ENCODE measurements around the gene CDON. TPM values are rescaled to one million over a fixed set of nuclear protein-coding genes. Genes with fewer than 3 reads are reported as not detected.

Gene CDON
- total RNA-seq, 1 donor from 2014 or later, result 21.0 TPM

GRCh38 chr11:125999234-125999880 is 63.3 kb downstream of the CDON start:
- Mint-ChIP-seq H3K4me1 (ENCODE audit: low read depth, unreplicated experiment) (no peaks in the 10 kb centered on the region), H3K27me3 (ENCODE audit: unreplicated experiment) (no peaks in the 10 kb centered on the region), H3K4me3 (ENCODE audit: unreplicated experiment) (no peak overlapping the region), H3K36me3 (ENCODE audit: unreplicated experiment) (peaks cover 11% of the 10 kb centered on the region), H3K27ac (ENCODE audit: unreplicated experiment) (peak overlapping the region; percentile 13), H3K9me3 (ENCODE audit: unreplicated experiment) (no peaks in the 10 kb centered on the region)
- TF ChIP-seq CTCF (IDR thresholded peaks at IDR 0.05; ENCODE audit: partially characterized antibody, unreplicated experiment), result no peak
- DNase-seq, result no peak

- DNase-seq, result no peak
- peaks cover 11% of the 10 kb centered on the region for H3K36me3 Mint-ChIP-seq (ENCODE audit: unreplicated experiment)
- no peak overlapping the region for H3K4me3 Mint-ChIP-seq (ENCODE audit: unreplicated experiment)
- H3K9me3 Mint-ChIP-seq (ENCODE audit: unreplicated experiment), result no peaks in the 10 kb centered on the region
- no peaks in the 10 kb centered on the region for H3K27me3 Mint-ChIP-seq (ENCODE audit: unreplicated experiment)
- H3K4me1 Mint-ChIP-seq (ENCODE audit: low read depth, unreplicated experiment), result no peaks in the 10 kb centered on the region
- no peak overlapping the region for H3K27ac Mint-ChIP-seq (ENCODE audit: unreplicated experiment)
- no peak for TF ChIP-seq CTCF (IDR thresholded peaks at IDR 0.05; ENCODE audit: partially characterized antibody, unreplicated experiment)
Measured at GRCh38 chr11:125998267-125998666, 64.4 kb downstream of the CDON start.

- Mint-ChIP-seq H3K36me3 (ENCODE audit: unreplicated experiment) (peaks cover 3% of the 10 kb centered on the region), H3K27me3 (ENCODE audit: unreplicated experiment) (no peaks in the 10 kb centered on the region), H3K27ac (ENCODE audit: unreplicated experiment) (no peak overlapping the region), H3K9me3 (ENCODE audit: unreplicated experiment) (no peaks in the 10 kb centered on the region), H3K4me1 (ENCODE audit: low read depth, unreplicated experiment) (no peaks in the 10 kb centered on the region), H3K4me3 (ENCODE audit: unreplicated experiment) (no peak overlapping the region)
- DNase-seq, result no peak
- TF ChIP-seq CTCF (IDR thresholded peaks at IDR 0.05; ENCODE audit: partially characterized antibody, unreplicated experiment), result no peak
Measured at GRCh38 chr11:125995313-125995712, 67.4 kb downstream of the CDON start.

- no peaks in the 10 kb centered on the region for H3K9me3 Mint-ChIP-seq (ENCODE audit: unreplicated experiment)
- no peaks in the 10 kb centered on the region for H3K27me3 Mint-ChIP-seq (ENCODE audit: unreplicated experiment)
- H3K27ac Mint-ChIP-seq (ENCODE audit: unreplicated experiment), result no peak overlapping the region
- no peak for DNase-seq
- no peak overlapping the region for H3K4me3 Mint-ChIP-seq (ENCODE audit: unreplicated experiment)
- no peaks in the 10 kb centered on the region for H3K4me1 Mint-ChIP-seq (ENCODE audit: low read depth, unreplicated experiment)
- no peak for TF ChIP-seq CTCF (IDR thresholded peaks at IDR 0.05; ENCODE audit: partially characterized antibody, unreplicated experiment)
- H3K36me3 Mint-ChIP-seq (ENCODE audit: unreplicated experiment), result peaks cover 3% of the 10 kb centered on the region
Measured at GRCh38 chr11:125994509-125994908, 68.2 kb downstream of the CDON start.

GRCh38 chr11:125992893-125993292 is 69.8 kb downstream of the CDON start:
- no peaks in the 10 kb centered on the region for H3K27me3 Mint-ChIP-seq (ENCODE audit: unreplicated experiment)
- DNase-seq, result no peak
- TF ChIP-seq CTCF (IDR thresholded peaks at IDR 0.05; ENCODE audit: partially characterized antibody, unreplicated experiment), result no peak
- H3K27ac Mint-ChIP-seq (ENCODE audit: unreplicated experiment), result no peak overlapping the region
- no peak overlapping the region for H3K4me3 Mint-ChIP-seq (ENCODE audit: unreplicated experiment)
- peaks cover 3% of the 10 kb centered on the region for H3K36me3 Mint-ChIP-seq (ENCODE audit: unreplicated experiment)
- H3K4me1 Mint-ChIP-seq (ENCODE audit: low read depth, unreplicated experiment), result no peaks in the 10 kb centered on the region
- H3K9me3 Mint-ChIP-seq (ENCODE audit: unreplicated experiment), result no peaks in the 10 kb centered on the region
